Effector memory CD8-positive, alpha-beta T cell (primary cell): ENCODE data around the gene IMPA2.
A peak's percentile ranks its signal among the peaks of the same experiment; 100 is the strongest.

ENCODE experiments used
- ATAC-seq: fragments of 150-1000 bp; cut with Tn5 transposase; replicated peaks from 2 replicates; pipeline ENCODE4 v1.10.0; 2021; ENCODE audit warnings: mild to moderate bottlenecking, moderate library complexity
- DNase-seq, 3 experiments: peaks; one replicate each; pipeline ENCODE4 v3.0.0; 2021
- H3K27ac Mint-ChIP-seq, 2 donors: one replicate each; pipeline ENCODE4 v1.8.0; 2022; ENCODE audit warnings: mild to moderate bottlenecking in 2 of 2, mixed read lengths in 2 of 2, moderate library complexity in 2 of 2
- H3K27me3 Mint-ChIP-seq, 2 donors: one replicate each; pipeline ENCODE4 v1.8.0; 2022; ENCODE audit warnings: mixed read lengths in 2 of 2
- H3K36me3 Mint-ChIP-seq: one replicate; pipeline ENCODE4 v1.8.0; 2022; ENCODE audit warnings: mild to moderate bottlenecking, moderate library complexity, mixed read lengths; ENCODE audit not compliant: insufficient read depth
- H3K4me1 Mint-ChIP-seq, 2 donors: one replicate each; pipeline ENCODE4 v1.8.0; 2022; ENCODE audit warnings: low read depth in 2 of 2, mixed read lengths in 2 of 2
- H3K4me3 Mint-ChIP-seq, 2 donors: one replicate each; pipeline ENCODE4 v1.8.0; 2022; ENCODE audit warnings: mild to moderate bottlenecking in 2 of 2, mixed read lengths in 2 of 2, moderate library complexity in 2 of 2
- H3K9me3 Mint-ChIP-seq, 2 donors: one replicate each; pipeline ENCODE4 v1.8.0; 2022; ENCODE audit warnings: mixed read lengths in 2 of 2

Gene IMPA2

DNA sequence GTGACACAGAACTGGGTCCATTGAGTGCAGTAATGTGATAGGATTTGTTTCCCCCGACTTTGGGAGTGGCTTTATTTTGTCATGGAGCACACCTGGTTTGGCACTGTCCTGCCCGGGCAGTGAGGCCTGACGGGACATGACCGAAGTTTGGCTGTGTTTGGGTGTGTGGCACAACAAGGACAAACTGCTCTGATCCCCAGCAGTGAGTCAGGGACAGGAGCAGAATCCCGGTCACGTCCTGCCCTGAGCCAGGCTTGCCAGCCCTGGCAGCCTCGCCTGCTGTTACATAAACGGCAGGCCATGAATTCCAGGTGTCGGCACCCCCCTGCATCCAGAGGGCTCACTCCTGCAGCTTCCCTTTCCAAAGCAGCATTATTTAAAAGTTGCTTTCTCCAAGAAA is 45.7 kb downstream of the IMPA2 start:
- ATAC-seq (no peak), DNase-seq (no peak)
- Mint-ChIP-seq H3K27ac (no peak overlapping the region), H3K36me3 (no peaks in the 10 kb centered on the region), H3K4me1 (no peaks in the 10 kb centered on the region), H3K9me3 (no peaks in the 10 kb centered on the region), H3K4me3 (no peak overlapping the region), H3K27me3 (no peaks in the 10 kb centered on the region)

DNA sequence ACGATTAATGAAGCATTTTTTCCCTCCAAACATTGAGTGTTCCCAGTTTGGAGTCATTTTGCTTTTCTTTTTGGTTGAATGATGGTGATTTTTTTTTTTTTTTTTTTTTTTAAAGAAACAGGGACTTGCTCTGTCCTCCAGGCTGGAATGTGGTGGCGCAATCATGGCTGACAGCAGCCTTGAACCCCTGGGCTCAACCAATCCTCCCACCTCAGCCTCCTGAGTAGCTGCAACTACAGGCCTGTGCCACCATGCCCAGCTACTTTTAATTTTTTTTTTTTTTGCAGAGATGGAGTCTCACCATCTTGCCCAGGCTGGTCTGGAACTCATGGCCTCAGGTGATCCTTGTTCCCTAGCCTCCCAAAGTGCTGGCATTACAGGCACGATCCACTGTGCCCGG is 46.2 kb downstream of the IMPA2 start:
- no peak overlapping the region for H3K4me3 Mint-ChIP-seq
- H3K9me3 Mint-ChIP-seq, result no peaks in the 10 kb centered on the region
- H3K27me3 Mint-ChIP-seq, result no peaks in the 10 kb centered on the region
- H3K36me3 Mint-ChIP-seq, result no peaks in the 10 kb centered on the region
- H3K4me1 Mint-ChIP-seq, result no peaks in the 10 kb centered on the region
- H3K27ac Mint-ChIP-seq, result peak overlapping the region in 1 of 2 donors; percentile 25
- DNase-seq (no peak), ATAC-seq (no peak)

- no peaks in the 10 kb centered on the region for H3K9me3 Mint-ChIP-seq
Measured at GRCh38 chr18:12028040-12028628, 46.8 kb downstream of the IMPA2 start.

GRCh38 chr18:12028674-12029073 is 47.4 kb downstream of the IMPA2 start:
- no peaks in the 10 kb centered on the region for H3K4me1 Mint-ChIP-seq
- H3K27me3 Mint-ChIP-seq, result no peaks in the 10 kb centered on the region

More at GRCh38 chr18:12028040-12028628, 46.8 kb downstream of the IMPA2 start:
- Mint-ChIP-seq H3K27ac (peak overlapping the region in 1 of 2 donors; percentile 25), H3K4me1 (no peaks in the 10 kb centered on the region), H3K36me3 (no peaks in the 10 kb centered on the region), H3K27me3 (no peaks in the 10 kb centered on the region), H3K4me3 (no peak overlapping the region)
- DNase-seq, result no peak
- ATAC-seq, result no peak

GRCh38 chr18:12029786-12030584 is 48.7 kb downstream of the IMPA2 start:
- no peak overlapping the region for H3K27ac Mint-ChIP-seq
- no peak overlapping the region for H3K4me3 Mint-ChIP-seq
- ATAC-seq (no peak), DNase-seq (no peak)
- no peaks in the 10 kb centered on the region for H3K27me3 Mint-ChIP-seq
- H3K9me3 Mint-ChIP-seq, result no peaks in the 10 kb centered on the region
- H3K36me3 Mint-ChIP-seq, result no peaks in the 10 kb centered on the region
- no peaks in the 10 kb centered on the region for H3K4me1 Mint-ChIP-seq

More at GRCh38 chr18:12028674-12029073, 47.4 kb downstream of the IMPA2 start:
- DNase-seq (no peak), ATAC-seq (no peak)
- Mint-ChIP-seq H3K4me3 (no peak overlapping the region), H3K36me3 (no peaks in the 10 kb centered on the region), H3K27ac (no peak overlapping the region), H3K9me3 (no peaks in the 10 kb centered on the region)

DNA sequence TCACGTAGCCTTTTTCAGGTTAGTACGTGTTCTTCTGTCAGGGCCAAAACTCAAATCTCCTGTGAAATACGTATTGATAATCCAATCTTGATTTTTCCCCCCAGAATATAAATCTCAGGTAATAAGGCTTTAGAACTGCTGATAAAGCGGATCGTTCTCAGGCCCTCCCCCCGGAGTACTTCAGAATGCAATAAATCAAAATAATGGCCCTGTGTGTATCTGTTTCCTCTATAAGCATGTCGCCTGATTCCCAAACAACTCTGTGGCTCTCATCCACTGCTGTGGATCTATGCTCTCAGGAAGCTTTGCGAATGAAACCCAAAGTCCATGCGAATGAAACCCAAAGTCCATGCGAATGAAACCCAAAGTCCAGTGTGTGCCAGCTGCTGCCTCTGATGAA is 49.4 kb downstream of the IMPA2 start:
- no peaks in the 10 kb centered on the region for H3K36me3 Mint-ChIP-seq
- no peaks in the 10 kb centered on the region for H3K4me1 Mint-ChIP-seq
- DNase-seq (no peak), ATAC-seq (no peak)
- no peaks in the 10 kb centered on the region for H3K27me3 Mint-ChIP-seq
- H3K4me3 Mint-ChIP-seq, result no peak overlapping the region
- no peak overlapping the region for H3K27ac Mint-ChIP-seq
- no peaks in the 10 kb centered on the region for H3K9me3 Mint-ChIP-seq

DNA sequence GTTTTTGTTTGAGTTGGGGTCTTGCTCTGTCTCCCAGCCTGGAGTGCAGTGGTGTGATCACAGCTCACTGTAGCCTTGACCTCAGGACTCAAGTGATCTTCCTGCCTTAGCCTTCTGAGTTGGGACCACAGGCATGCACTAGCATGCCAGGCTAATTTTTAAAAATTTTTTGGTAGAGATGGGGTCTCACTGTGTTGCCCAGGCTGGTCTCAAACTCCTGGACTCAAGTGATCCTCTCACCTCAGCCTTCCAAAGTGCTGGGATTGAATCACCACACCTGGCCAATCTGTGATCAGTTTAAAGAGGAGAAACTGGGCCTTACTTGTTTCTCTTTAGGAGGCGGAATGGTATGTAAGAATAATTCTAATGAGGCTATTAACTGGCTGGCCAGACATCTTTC is 49.9 kb downstream of the IMPA2 start:
- no peak for ATAC-seq
- Mint-ChIP-seq H3K36me3 (no peaks in the 10 kb centered on the region), H3K4me3 (no peak overlapping the region), H3K27ac (no peak overlapping the region), H3K27me3 (peaks cover 0 to 4% of the 10 kb centered on the region in 2 donors), H3K4me1 (no peaks in the 10 kb centered on the region), H3K9me3 (no peaks in the 10 kb centered on the region)
- no peak for DNase-seq

DNA sequence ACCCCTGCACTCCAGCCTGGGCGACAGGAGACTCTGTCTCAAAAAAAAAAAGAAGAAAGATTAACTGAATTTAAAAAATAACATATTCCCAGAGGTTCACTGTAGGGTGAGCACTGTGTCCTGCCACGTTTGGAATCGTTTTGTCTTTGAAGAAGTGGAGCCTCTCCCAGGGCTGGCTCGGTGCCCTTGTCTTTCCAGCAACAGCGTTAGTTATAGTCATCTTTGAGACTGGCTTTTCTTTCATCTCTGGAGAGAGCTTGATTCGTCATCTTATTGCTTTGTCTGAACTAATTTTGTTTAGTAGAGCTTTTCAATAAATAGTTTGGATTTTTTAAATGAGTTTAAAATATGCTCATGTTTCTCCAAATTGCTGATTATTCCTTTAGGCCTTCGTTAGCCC is 50.5 kb downstream of the IMPA2 start:
- ATAC-seq, result no peak
- no peak overlapping the region for H3K27ac Mint-ChIP-seq
- no peak for DNase-seq
- no peaks in the 10 kb centered on the region for H3K36me3 Mint-ChIP-seq
- no peaks in the 10 kb centered on the region for H3K4me1 Mint-ChIP-seq
- H3K9me3 Mint-ChIP-seq, result no peaks in the 10 kb centered on the region
- H3K4me3 Mint-ChIP-seq, result no peak overlapping the region
- peaks cover 4 to 9% of the 10 kb centered on the region in 2 donors for H3K27me3 Mint-ChIP-seq

GRCh38 chr18:12032786-12033642 is 51.7 kb downstream of the IMPA2 start:
- Mint-ChIP-seq H3K4me1 (no peaks in the 10 kb centered on the region), H3K4me3 (no peak overlapping the region), H3K27ac (no peak overlapping the region), H3K36me3 (peaks cover 3% of the 10 kb centered on the region), H3K9me3 (no peaks in the 10 kb centered on the region), H3K27me3 (peaks cover 4 to 15% of the 10 kb centered on the region in 2 donors)
- ATAC-seq, result no peak
- DNase-seq, result no peak

GRCh38 chr18:12033643-12034025 is 52.3 kb downstream of the IMPA2 start:
- Mint-ChIP-seq H3K27me3 (peaks cover 4 to 21% of the 10 kb centered on the region in 2 donors), H3K9me3 (no peaks in the 10 kb centered on the region), H3K4me1 (peaks cover 0 to under 1% of the 10 kb centered on the region in 2 donors), H3K4me3 (no peak overlapping the region), H3K36me3 (peaks cover 3% of the 10 kb centered on the region), H3K27ac (no peak overlapping the region)
- DNase-seq (no peak), ATAC-seq (no peak)

DNA sequence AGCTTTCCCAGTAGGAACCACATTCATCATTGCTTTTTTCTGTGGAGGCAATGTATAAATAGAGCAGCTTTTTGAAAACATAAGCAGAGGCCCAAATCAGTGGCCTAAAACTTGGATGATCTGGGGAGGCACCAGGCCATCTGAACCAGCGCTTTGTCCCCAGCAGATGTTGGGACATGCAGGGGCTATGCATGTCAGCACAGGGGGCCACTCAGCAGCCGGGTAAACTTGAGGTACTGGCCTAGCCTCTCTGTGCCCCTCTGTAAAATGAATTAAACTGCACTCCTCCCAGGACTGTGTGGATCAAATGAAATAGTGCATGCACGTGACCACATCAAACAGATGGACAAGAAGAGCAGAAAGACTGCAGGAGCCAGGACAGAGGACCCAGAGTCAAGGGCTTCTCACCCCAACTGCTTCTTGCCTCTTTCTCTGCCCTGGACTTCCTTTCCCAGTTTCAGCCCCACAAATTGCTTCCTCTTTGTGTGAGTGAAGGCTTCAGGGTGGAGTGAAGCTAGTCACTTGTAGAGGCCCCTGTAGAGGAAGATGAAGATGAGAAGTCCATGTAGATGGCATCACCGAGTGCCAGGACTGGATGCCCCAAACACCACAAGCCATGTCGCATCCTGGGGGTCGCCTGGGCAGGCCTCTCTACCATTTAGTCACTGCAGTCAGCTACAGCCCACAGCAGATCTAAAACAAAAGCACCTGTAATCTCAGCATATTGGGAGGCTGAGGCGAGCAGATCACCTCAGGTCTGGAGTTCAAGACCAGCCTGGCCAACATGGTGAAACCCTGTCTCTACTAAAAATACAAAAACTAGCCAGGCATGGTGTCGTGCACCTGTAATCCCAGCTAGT is 53.2 kb downstream of the IMPA2 start:
- Mint-ChIP-seq H3K36me3 (peaks cover 3% of the 10 kb centered on the region), H3K4me1 (peaks cover 0 to 3% of the 10 kb centered on the region in 2 donors), H3K27ac (no peak overlapping the region), H3K9me3 (no peaks in the 10 kb centered on the region), H3K27me3 (peaks cover 4 to 27% of the 10 kb centered on the region in 2 donors), H3K4me3 (no peak overlapping the region)
- no peak for ATAC-seq
- no peak for DNase-seq

GRCh38 chr18:12035481-12035880 is 54.2 kb downstream of the IMPA2 start:
- H3K27me3 Mint-ChIP-seq, result peaks cover 4 to 27% of the 10 kb centered on the region in 2 donors
- peaks cover 0 to 3% of the 10 kb centered on the region in 2 donors for H3K4me1 Mint-ChIP-seq
- no peaks in the 10 kb centered on the region for H3K9me3 Mint-ChIP-seq
- H3K4me3 Mint-ChIP-seq, result no peak overlapping the region
- ATAC-seq (no peak), DNase-seq (no peak)
- H3K36me3 Mint-ChIP-seq, result peaks cover 3% of the 10 kb centered on the region
- no peak overlapping the region for H3K27ac Mint-ChIP-seq
